ENCODE results near the gene NNAT.

GRCh38 chr20:37479925-37480691, 40.9 kb upstream of the NNAT start:
- TF ChIP-seq CTCF (conservative IDR thresholded peaks at IDR 0.05) (no peak), EZH2 (IDR thresholded peaks at IDR 0.05; ENCODE audit: low read depth) (no peak)

Measured in PC-9 (cell line).